Adipocyte (in vitro differentiated cells): Measurements from ENCODE around the gene CAMK1.
"Not testable (repeated sequence)": the region's sequence is repeated elsewhere in the genome, so short reads cannot be mapped to it uniquely, and the experiment has no call there.

Experiments
- DNase-seq: peaks from one replicate; pipeline ENCODE4 v3.0.0-alpha.2; 2015; ENCODE audit warnings: low read depth
- H3K27me3 ChIP-seq: replicated peaks from 2 replicates; pipeline ENCODE4 v1.7.0; 2013; ENCODE audit warnings: mild to moderate bottlenecking, low read length, moderate library complexity; ENCODE audit not compliant: control insufficient read depth, insufficient read depth
- H3K36me3 ChIP-seq: 2 replicates; pipeline ENCODE4 v1.7.0; 2013; ENCODE audit warnings: low read length, mild to moderate bottlenecking, moderate library complexity; ENCODE audit not compliant: control insufficient read depth, insufficient read depth, severe bottlenecking
- H3K4me1 ChIP-seq: 2 replicates; pipeline ENCODE4 v1.7.0; 2013; ENCODE audit warnings: mild to moderate bottlenecking, low read length, moderate library complexity; ENCODE audit not compliant: control insufficient read depth, insufficient read depth
- H3K4me3 ChIP-seq: 2 replicates; pipeline ENCODE4 v1.7.0; 2013; ENCODE audit warnings: mild to moderate bottlenecking, low read length, moderate library complexity
- H3K9ac ChIP-seq: 2 replicates; pipeline ENCODE4 v1.7.0; 2013; ENCODE audit warnings: mild to moderate bottlenecking, low read length, moderate library complexity
- H3K9me3 ChIP-seq: 2 replicates; pipeline ENCODE4 v1.7.0; 2013; ENCODE audit warnings: mild to moderate bottlenecking, low read length, moderate library complexity; ENCODE audit not compliant: control insufficient read depth

CAMK1 gene

DNA sequence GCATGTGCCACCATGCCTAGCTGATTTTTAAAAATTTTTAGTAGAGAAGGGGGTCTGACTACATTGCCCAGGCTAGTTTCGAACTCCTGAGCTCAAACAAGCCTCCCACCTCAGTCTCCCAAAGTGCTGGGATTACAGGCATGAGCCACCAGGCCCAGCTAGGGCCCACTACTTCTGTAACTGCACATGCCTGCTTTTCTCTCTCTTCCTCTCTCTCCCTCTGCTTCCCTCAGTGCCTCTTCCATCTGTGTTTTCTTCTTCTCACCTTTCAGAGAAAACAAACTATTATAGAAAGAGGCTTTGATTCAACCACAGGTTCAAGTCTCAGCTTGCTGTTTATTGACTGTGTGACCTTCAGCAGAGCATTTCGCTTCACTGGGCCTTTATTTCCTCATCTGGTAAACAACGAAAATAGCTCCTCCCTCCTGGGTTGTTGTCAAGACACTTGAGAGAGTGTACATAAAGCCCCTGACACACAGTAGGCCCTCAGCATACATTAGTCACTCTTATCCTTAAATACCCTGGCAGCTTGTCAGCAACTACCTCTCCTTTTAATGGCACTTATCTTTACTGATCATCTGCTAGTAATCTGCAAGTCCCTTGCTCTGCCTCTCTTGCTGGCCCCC is 12.3 kb upstream of the CAMK1 start:
- Histone ChIP-seq H3K4me3 (no peak overlapping the region), H3K27me3 (no peaks in the 10 kb centered on the region), H3K9me3 (no peaks in the 10 kb centered on the region), H3K36me3 (peaks cover 33% of the 10 kb centered on the region), H3K9ac (no peak overlapping the region), H3K4me1 (peaks cover 30% of the 10 kb centered on the region)
- no peak for DNase-seq

GRCh38 chr3:9781551-9781950 is 11.8 kb upstream of the CAMK1 start:
- peaks cover 28% of the 10 kb centered on the region for H3K36me3 ChIP-seq

DNA sequence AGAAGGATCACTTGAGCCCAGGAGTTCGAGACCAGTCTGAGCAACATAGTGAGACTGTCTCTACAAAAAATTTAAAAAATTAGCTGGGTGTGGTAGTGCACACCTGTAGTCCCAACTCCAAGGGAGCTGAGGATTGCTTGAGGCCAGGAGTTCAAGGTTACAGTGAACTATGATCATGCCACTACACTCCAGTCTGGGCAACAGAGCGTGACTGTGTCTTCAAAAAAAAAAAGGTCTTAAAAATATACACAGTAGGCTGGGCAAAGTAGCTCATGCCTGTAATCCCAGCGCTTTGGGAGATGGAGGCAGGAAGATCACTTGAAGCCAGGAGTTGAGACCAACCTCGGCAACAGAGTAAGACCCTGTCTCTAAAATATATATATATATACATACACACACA is 11.2 kb upstream of the CAMK1 start:
- Histone ChIP-seq H3K4me1 (peaks cover 30% of the 10 kb centered on the region), H3K27me3 (no peaks in the 10 kb centered on the region), H3K36me3 (peaks cover 23% of the 10 kb centered on the region), H3K4me3 (no peak overlapping the region), H3K9me3 (no peaks in the 10 kb centered on the region), H3K9ac (no peak overlapping the region)
- DNase-seq = no peak

More at GRCh38 chr3:9781551-9781950, 11.8 kb upstream of the CAMK1 start:
- Histone ChIP-seq H3K4me1 (peaks cover 30% of the 10 kb centered on the region), H3K27me3 (no peaks in the 10 kb centered on the region), H3K4me3 (no peak overlapping the region), H3K9me3 (no peaks in the 10 kb centered on the region), H3K9ac (no peak overlapping the region)
- no peak for DNase-seq

DNA sequence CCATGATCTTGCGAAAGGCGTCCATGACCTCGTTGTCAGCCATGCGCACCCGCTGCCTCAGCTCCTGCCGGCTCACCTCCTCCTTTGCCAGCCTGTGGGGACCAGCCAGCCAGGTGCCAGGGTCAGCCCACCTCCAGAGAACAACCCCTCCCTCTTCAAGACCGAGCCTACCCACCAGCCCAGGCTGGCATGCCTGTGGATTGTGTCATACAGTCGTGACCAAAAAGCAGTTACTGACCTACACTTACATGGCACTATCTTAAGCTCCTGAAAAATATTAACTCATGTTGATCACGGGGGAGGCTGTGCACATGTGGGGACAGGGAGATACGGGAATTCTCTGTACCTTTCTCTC is 10.7 kb upstream of the CAMK1 start:
- Histone ChIP-seq H3K4me3 (no peak overlapping the region), H3K27me3 (no peaks in the 10 kb centered on the region), H3K9ac (no peak overlapping the region), H3K9me3 (no peaks in the 10 kb centered on the region), H3K36me3 (peaks cover 23% of the 10 kb centered on the region), H3K4me1 (peaks cover 26% of the 10 kb centered on the region)
- DNase-seq = no peak

- H3K27me3 ChIP-seq = no peaks in the 10 kb centered on the region
- no peak for DNase-seq
- H3K9ac ChIP-seq = no peak overlapping the region
- H3K4me3 ChIP-seq = no peak overlapping the region
- H3K9me3 ChIP-seq = no peaks in the 10 kb centered on the region
- H3K4me1 ChIP-seq = peaks cover 21% of the 10 kb centered on the region
- peaks cover 23% of the 10 kb centered on the region for H3K36me3 ChIP-seq
These were observed 10.1 kb upstream of the CAMK1 start for GRCh38 chr3:9779721-9780457.

DNA sequence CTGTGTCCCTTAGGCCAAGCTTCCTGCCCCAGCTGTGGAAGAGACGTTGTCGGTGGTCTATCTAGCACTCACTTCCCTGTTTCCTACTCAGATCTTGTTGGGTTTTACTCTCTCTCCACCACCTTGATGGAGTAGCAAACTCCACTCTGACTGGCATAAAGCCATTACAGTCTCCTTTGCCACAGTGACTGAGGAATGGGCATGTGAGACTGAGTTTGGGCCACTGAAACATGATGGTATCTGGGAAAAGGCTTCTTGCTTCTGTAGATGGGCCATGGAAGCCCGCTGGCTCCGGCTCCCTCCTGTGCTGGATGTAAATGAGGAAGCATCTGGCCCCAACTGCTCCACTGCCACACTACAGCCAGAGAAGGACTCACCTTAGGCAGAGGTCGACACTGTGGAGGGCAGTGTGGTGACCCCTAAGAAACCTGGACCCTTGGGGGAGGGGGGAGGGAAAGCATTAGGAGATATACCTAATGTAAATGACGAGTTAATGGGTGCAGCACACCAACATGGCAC is 9.4 kb upstream of the CAMK1 start:
- Histone ChIP-seq H3K36me3 (peaks cover 23% of the 10 kb centered on the region), H3K4me1 (peaks cover 20% of the 10 kb centered on the region), H3K9me3 (no peaks in the 10 kb centered on the region), H3K9ac (no peak overlapping the region), H3K27me3 (no peaks in the 10 kb centered on the region), H3K4me3 (no peak overlapping the region)
- DNase-seq = no peak

DNA sequence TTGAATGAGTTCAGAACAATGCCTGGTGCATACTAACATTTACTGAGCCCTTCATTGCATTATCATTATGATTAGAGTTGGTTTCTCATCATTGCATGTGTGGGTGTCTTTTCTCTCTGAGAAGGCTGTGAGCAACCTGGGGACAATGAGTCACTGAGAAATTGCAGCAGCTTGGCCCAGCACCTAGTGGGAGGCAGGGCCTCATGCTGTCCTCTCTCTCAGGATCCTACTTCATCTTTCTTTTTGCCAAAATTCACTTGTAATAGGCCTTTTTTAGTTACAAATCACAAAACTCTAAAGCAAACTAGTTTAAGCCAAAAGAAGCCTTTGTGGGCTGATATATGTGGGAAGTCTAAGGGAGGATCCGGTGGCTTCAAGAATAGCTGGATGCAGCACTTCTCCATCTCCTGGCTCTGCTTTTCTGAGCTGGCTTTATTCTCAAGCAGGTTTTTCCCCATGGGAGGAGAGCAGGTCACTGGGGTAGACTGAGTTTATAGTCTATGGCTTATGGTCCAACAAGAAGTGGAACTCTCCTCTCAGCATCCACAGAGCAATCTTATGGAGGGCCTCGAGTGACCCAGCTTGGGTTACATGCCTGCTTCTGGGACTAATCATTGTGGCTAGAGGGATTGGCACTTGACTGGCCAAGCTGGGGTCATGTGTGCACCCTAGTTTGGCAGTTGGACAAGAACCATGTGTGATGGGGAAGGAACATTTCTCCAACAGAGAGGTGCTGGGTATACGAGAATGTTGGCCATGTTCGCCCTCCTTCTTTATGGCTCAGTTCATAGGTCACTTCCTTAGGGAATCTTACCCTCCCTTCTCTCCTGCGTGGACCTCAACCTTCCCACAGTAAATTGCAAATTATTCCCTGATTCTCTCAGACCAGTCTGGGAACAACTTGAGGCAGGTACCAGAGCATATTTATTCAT is 8.7 kb upstream of the CAMK1 start:
- Histone ChIP-seq H3K4me1 (peaks cover 20% of the 10 kb centered on the region), H3K36me3 (peaks cover 18% of the 10 kb centered on the region), H3K9me3 (no peaks in the 10 kb centered on the region), H3K9ac (no peak overlapping the region), H3K4me3 (no peak overlapping the region), H3K27me3 (no peaks in the 10 kb centered on the region)
- peak; percentile 63 for DNase-seq

DNA sequence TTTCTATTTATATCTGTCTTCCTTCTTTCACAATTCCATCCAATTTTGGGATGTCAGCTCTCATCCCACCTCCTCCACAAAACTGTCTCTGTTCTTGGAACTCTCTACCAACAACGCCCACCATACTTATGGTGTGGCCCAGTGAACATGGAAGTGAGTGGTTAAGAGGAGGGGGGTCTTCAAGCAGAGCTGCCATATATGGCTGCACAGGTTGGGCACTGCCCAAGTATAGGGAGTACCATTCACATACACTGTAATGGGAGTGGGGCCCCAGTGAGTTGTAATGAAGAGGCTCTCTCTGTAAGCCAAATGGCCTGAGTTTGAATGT is 7.9 kb upstream of the CAMK1 start:
- no peak for DNase-seq
- no peaks in the 10 kb centered on the region for H3K27me3 ChIP-seq
- H3K36me3 ChIP-seq = peaks cover 12% of the 10 kb centered on the region
- no peaks in the 10 kb centered on the region for H3K9me3 ChIP-seq
- H3K4me1 ChIP-seq = peaks cover 20% of the 10 kb centered on the region
- no peak overlapping the region for H3K4me3 ChIP-seq
- no peak overlapping the region for H3K9ac ChIP-seq

GRCh38 chr3:9776896-9777693 is 7.3 kb upstream of the CAMK1 start:
- Histone ChIP-seq H3K9me3 (no peaks in the 10 kb centered on the region), H3K4me1 (peaks cover 26% of the 10 kb centered on the region), H3K36me3 (peaks cover 7% of the 10 kb centered on the region), H3K9ac (no peak overlapping the region), H3K27me3 (no peaks in the 10 kb centered on the region), H3K4me3 (no peak overlapping the region)
- no peak for DNase-seq

- not testable (repeated sequence) for H3K9me3 ChIP-seq, DNase-seq, H3K27me3 ChIP-seq, H3K36me3 ChIP-seq
- Histone ChIP-seq H3K9ac (peak overlapping the region; percentile 93), H3K4me3 (peak overlapping the region; percentile 91), H3K4me1 (peaks cover 39% of the 10 kb centered on the region)
These were observed 1.3 kb upstream of the CAMK1 start for GRCh38 chr3:9771007-9771406.
